H7 (cell line): ENCODE measurements around the gene TGFBR2. TPM values are rescaled to one million over a fixed set of nuclear protein-coding genes. Genes with fewer than 3 reads are reported as not detected.
A peak's percentile ranks its signal among the peaks of the same experiment; 100 is the strongest.

ENCODE experiments used
- DNase-seq: peaks from one replicate; pipeline ENCODE4 v3.0.0; 2012
- H3K27me3 ChIP-seq: 2 replicates; pipeline ENCODE4 v1.6.0; 2011; ENCODE audit warnings: mild to moderate bottlenecking, low read length; ENCODE audit not compliant: control insufficient read depth, insufficient read depth
- H3K36me3 ChIP-seq: replicated peaks from 2 replicates; pipeline ENCODE4 v1.5.1; 2011; ENCODE audit warnings: low read length; ENCODE audit not compliant: control insufficient read depth, insufficient read depth
- H3K4me3 ChIP-seq: 2 replicates; pipeline ENCODE4 v1.5.1; 2011; ENCODE audit warnings: low read depth, mild to moderate bottlenecking, control low read depth, low read length, moderate library complexity; ENCODE audit not compliant: insufficient read depth
- total RNA-seq: library from RNA; depleted of rRNA; stranded (reverse); fragments of >200 nt; shearing (Covaris generic); gene quantifications from 2 replicates; pipeline ENCODE4 v1.2.3, GENCODE V29; 2014

The TGFBR2 gene
- total RNA-seq, 1 experiment from 2014 or later: 4.3 TPM

DNA sequence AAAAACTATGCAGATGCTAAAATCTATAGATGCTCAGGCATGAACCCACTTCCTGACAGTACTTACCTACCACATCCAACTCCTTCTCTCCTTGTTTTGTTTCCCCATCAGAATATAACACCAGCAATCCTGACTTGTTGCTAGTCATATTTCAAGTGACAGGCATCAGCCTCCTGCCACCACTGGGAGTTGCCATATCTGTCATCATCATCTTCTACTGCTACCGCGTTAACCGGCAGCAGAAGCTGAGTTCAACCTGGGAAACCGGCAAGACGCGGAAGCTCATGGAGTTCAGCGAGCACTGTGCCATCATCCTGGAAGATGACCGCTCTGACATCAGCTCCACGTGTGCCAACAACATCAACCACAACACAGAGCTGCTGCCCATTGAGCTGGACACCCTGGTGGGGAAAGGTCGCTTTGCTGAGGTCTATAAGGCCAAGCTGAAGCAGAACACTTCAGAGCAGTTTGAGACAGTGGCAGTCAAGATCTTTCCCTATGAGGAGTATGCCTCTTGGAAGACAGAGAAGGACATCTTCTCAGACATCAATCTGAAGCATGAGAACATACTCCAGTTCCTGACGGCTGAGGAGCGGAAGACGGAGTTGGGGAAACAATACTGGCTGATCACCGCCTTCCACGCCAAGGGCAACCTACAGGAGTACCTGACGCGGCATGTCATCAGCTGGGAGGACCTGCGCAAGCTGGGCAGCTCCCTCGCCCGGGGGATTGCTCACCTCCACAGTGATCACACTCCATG, 65.3 kb downstream of the TGFBR2 start:
- no peak for DNase-seq
- no peak overlapping the region for H3K4me3 ChIP-seq
- peaks cover 18% of the 10 kb centered on the region for H3K36me3 ChIP-seq
- H3K27me3 ChIP-seq: no peaks in the 10 kb centered on the region

GRCh38 chr3:30672287-30672735, 65.9 kb downstream of the TGFBR2 start:
- Histone ChIP-seq H3K36me3 (peaks cover 20% of the 10 kb centered on the region), H3K27me3 (no peaks in the 10 kb centered on the region), H3K4me3 (no peak overlapping the region)
- DNase-seq: no peak

DNA sequence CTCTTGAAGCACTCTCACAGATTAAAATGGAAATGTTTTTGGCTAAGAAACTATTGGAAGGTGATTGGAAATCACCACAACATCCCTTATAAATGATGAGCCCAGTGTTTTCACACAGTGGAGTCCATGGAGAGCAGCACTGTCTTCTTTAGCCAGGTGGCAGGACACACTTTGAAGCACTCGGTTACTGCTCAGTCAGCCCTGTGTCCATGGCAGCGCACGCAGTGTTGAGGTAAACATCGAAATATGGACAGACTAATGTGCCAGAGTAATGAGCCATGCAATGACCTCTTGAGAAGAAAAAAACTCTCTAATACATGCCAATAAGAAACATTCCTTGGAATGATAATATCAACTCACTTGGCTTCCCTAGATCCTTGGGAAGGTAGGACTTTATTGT, 66.6 kb downstream of the TGFBR2 start:
- Histone ChIP-seq H3K36me3 (peaks cover 23% of the 10 kb centered on the region), H3K27me3 (no peaks in the 10 kb centered on the region), H3K4me3 (no peak overlapping the region)
- DNase-seq: no peak

- H3K27me3 ChIP-seq: no peaks in the 10 kb centered on the region
- DNase-seq: no peak
- H3K36me3 ChIP-seq: peaks cover 24% of the 10 kb centered on the region
- no peak overlapping the region for H3K4me3 ChIP-seq
Measured at GRCh38 chr3:30673425-30674341, 67.3 kb downstream of the TGFBR2 start.

DNA sequence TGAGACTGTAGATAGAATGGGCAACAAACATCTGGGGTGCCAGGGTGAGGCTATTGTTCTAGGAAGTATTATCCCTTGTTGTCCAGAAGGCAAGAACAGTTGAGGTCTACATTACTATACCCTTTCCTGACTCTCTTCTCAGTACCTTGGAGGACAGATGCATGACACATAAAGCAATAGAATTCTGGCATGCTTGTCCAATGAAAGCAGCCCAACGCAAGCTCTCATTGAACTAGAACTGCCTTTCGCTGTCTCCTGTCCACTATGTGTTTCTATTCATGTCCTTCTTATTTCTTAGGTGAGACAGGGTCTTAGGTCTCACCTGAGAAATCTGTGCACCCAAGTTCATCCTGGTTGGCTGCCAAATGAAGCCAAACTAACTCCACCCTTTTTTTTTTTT, 68.6 kb downstream of the TGFBR2 start:
- no peak overlapping the region for H3K4me3 ChIP-seq
- no peaks in the 10 kb centered on the region for H3K27me3 ChIP-seq
- peaks cover 27% of the 10 kb centered on the region for H3K36me3 ChIP-seq
- DNase-seq: no peak

GRCh38 chr3:30675774-30676173, 69.4 kb downstream of the TGFBR2 start:
- DNase-seq: no peak
- H3K27me3 ChIP-seq: no peaks in the 10 kb centered on the region
- no peak overlapping the region for H3K4me3 ChIP-seq
- peaks cover 27% of the 10 kb centered on the region for H3K36me3 ChIP-seq

DNA sequence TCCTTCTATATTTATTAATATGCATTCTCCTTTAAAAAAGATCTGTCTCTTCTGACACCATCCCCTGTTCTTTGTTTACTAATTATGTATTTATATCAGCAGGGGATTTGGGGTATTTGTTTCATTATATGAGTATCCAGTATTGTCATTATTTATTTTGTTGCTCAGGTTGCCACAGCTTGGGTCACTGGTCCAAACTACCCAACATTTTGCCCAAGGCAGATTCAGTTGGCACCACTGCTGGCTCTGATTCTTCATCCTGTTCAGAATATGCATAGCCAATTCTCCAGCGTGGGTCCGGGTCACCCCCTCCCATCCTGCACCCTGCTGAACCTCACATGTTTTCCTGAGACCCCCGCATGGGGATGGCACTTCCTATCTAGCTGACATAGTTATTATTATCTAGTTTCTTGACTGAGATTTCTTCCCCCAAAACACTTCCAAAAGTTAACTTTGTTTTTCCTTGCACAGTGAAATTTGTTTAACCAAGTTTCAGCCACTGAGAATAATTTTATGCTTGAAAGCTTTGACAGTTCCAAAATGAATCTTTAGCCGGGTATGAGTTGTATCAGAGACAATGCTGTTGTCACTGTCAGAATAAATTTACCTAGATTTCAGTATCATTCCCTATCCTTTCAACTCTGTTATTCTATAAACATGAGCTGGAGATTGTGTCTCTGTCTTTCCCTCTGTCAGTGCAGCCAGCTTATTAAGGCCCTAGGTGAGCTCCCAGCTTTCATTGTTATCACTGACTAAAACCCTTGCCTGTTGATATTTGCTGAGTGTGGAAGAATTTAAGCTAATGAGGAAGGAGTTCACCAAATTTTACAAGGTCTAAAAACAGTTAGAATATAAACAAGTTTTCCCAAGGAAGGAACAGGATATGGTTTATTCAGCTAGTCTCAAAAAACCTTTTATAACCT, 70.3 kb downstream of the TGFBR2 start:
- DNase-seq: no peak
- Histone ChIP-seq H3K4me3 (no peak overlapping the region), H3K27me3 (no peaks in the 10 kb centered on the region), H3K36me3 (peaks cover 24% of the 10 kb centered on the region)

DNA sequence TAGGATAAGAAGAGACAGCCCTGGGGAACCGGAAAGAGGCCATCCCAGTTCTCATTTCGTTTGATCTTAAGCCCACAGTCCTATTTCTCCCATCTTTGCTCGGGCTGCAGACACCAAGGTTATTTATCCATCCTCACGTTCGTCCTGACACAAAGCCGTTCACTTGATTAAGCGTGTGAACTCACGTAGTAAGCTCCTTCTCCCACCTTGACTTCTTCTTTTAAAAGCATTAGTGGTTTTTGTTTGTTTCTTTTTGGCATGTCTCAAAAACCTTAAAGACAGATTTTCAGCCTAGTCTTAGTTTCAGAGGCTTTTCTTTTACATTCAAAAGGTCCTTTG, 70.9 kb downstream of the TGFBR2 start:
- Histone ChIP-seq H3K36me3 (peaks cover 19% of the 10 kb centered on the region), H3K27me3 (no peaks in the 10 kb centered on the region), H3K4me3 (no peak overlapping the region)
- no peak for DNase-seq

DNA sequence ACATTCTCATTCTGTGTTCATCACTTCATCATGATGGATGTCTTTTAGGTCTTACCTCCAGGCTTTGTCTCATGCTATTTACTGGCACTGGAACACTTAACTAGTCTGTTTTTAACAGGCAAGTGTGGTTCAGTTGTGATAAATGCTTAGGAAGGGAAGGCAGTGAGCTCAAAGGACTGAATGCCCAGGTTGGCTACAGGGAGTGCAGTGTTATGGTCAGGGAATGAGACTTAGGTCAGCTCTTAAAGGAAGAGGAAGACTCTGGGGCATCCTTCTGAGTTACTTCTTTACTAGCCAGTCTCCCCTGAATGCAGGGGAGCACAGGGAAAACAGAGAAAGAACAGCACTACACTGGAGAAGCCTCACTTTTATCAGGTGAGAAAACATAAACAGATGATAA, 72.6 kb downstream of the TGFBR2 start:
- no peak for DNase-seq
- Histone ChIP-seq H3K36me3 (peaks cover 11% of the 10 kb centered on the region), H3K27me3 (no peaks in the 10 kb centered on the region), H3K4me3 (no peak overlapping the region)

GRCh38 chr3:30680789-30681648, 74.6 kb downstream of the TGFBR2 start:
- H3K36me3 ChIP-seq: peaks cover 8% of the 10 kb centered on the region
- no peak overlapping the region for H3K4me3 ChIP-seq
- H3K27me3 ChIP-seq: no peaks in the 10 kb centered on the region
- DNase-seq: peak; percentile 51

GRCh38 chr3:30681649-30682211, 75.3 kb downstream of the TGFBR2 start:
- DNase-seq: no peak

GRCh38 chr3:30682434-30683155, 76.2 kb downstream of the TGFBR2 start:
- no peak overlapping the region for H3K4me3 ChIP-seq
- no peak for DNase-seq
- H3K36me3 ChIP-seq: peaks cover 7% of the 10 kb centered on the region
- no peaks in the 10 kb centered on the region for H3K27me3 ChIP-seq

More at GRCh38 chr3:30681649-30682211, 75.3 kb downstream of the TGFBR2 start:
- no peaks in the 10 kb centered on the region for H3K27me3 ChIP-seq
- H3K36me3 ChIP-seq: peaks cover 8% of the 10 kb centered on the region
- H3K4me3 ChIP-seq: no peak overlapping the region

DNA sequence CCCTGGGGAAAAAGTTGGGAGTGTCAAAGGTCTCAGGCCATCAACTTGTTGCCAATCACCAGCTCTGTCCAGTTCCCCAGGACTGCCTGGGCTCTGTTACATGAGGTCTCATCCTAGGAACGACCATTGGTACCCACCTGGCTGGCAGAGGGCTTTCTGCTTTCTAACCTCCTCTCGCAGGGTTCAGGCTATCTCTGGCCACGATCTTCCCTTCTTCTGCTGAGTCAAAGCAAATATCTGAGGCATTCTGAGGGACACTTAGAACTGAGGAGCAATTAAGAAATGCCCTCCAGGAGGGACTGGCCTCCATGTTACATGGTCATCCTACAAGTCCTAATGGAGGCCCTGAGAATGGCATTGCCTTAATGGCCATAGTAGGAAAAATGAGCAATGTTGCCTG, 77.4 kb downstream of the TGFBR2 start:
- no peak for DNase-seq
- Histone ChIP-seq H3K36me3 (peaks cover 6% of the 10 kb centered on the region), H3K27me3 (no peaks in the 10 kb centered on the region), H3K4me3 (no peak overlapping the region)
